Smooth muscle cell (in vitro differentiated cells): Measurements from ENCODE around the gene DMD. TPM values are rescaled to one million over a fixed set of nuclear protein-coding genes. Genes with fewer than 3 reads are reported as not detected.

Experiments used
- DNase-seq: peaks from one replicate; lab custom pipeline; 2025; ENCODE audit not compliant: unreplicated experiment; lab: John Stamatoyannopoulos, UW
- H2AFZ ChIP-seq: fragments of 200-600 bp; sonication (generic); 2 replicates; pipeline ENCODE4 v1.6.0; 2016; ENCODE audit warnings: antibody characterized with exemption, low read depth, mild to moderate bottlenecking
- H3F3A ChIP-seq: fragments of 200-600 bp; sonication (generic); 2 replicates; pipeline ENCODE4 v1.6.0; 2017; ENCODE audit warnings: antibody characterized with exemption, low read depth
- H3K27ac ChIP-seq: fragments of 200-600 bp; sonication (generic); 2 replicates; pipeline ENCODE4 v1.5.1; 2016; ENCODE audit warnings: low read depth, mild to moderate bottlenecking
- H3K27me3 ChIP-seq: fragments of 200-600 bp; sonication (generic); 2 replicates; pipeline ENCODE4 v1.6.1; 2016; ENCODE audit warnings: low read depth, mild to moderate bottlenecking
- H3K36me3 ChIP-seq: fragments of 200-600 bp; sonication (generic); 2 replicates; pipeline ENCODE4 v1.5.1; 2016; ENCODE audit warnings: low read depth
- H3K4me1 ChIP-seq: fragments of 200-600 bp; sonication (generic); 2 replicates; pipeline ENCODE4 v1.5.1; 2016; ENCODE audit warnings: low read depth
- H3K4me2 ChIP-seq: fragments of 200-600 bp; sonication (generic); 2 replicates; pipeline ENCODE4 v1.6.0; 2016; ENCODE audit warnings: mild to moderate bottlenecking
- H3K4me3 ChIP-seq: fragments of 200-600 bp; sonication (generic); 2 replicates; pipeline ENCODE4 v1.5.1; 2016; ENCODE audit warnings: mild to moderate bottlenecking
- H3K79me2 ChIP-seq: fragments of 200-600 bp; sonication (generic); 2 replicates; pipeline ENCODE4 v1.6.0; 2016; ENCODE audit warnings: low read depth, mild to moderate bottlenecking
- H3K9ac ChIP-seq: fragments of 200-600 bp; sonication (generic); 2 replicates; pipeline ENCODE4 v1.6.0; 2016; ENCODE audit warnings: low read depth
- H3K9me3 ChIP-seq: fragments of 200-600 bp; sonication (generic); replicated peaks from 2 replicates; pipeline ENCODE4 v1.5.1; 2016; ENCODE audit warnings: low read depth
- H4K20me1 ChIP-seq: fragments of 200-600 bp; sonication (generic); 2 replicates; pipeline ENCODE4 v1.6.0; 2016; ENCODE audit warnings: low read depth
- CTCF ChIP-seq: fragments of 200-600 bp; sonication (generic); IDR thresholded peaks from 2 replicates; pipeline ENCODE4 v1.5.1; 2017; ENCODE audit warnings: borderline replicate concordance, mild to moderate bottlenecking, antibody characterized with exemption; ENCODE audit not compliant: insufficient read depth, poor library complexity, severe bottlenecking
- WGBS: methylation state at CpG from one replicate; pipeline ENCODE4 v1.1.7; 2016; ENCODE audit warnings: low lambda C conversion rate; 5-methylcytosine and 5-hydroxymethylcytosine counted together
- polyA plus RNA-seq: library from polyadenylated mRNA; unstranded; fragments of >200 nt; fragmentation: Nextera tagmentation; extraction: Ambion mirVana; gene quantifications from 2 replicates; pipeline ENCODE4 v1.2.1, GENCODE V29; 2016
- total RNA-seq: library from RNA; depleted of rRNA; stranded (reverse); fragments of >200 nt; gene quantifications from 2 replicates; pipeline ENCODE4 v1.2.3, GENCODE V29; 2014

Gene DMD
- total and polyA plus RNA-seq, 2 experiments from 2014 or later, result 12.3 to 12.6 TPM

GRCh38 chrX:31132821-31133241 is 2078.5 kb downstream of the DMD start:
- WGBS, result 74% methylated on average over 7 of the region's 7 CpGs
- no peak for TF ChIP-seq CTCF
- H3K27ac ChIP-seq, result no peak overlapping the region
- no peaks in the 10 kb centered on the region for H3K4me1 ChIP-seq
- H3K9me3 ChIP-seq, result peaks cover 3% of the 10 kb centered on the region
- H3K9ac ChIP-seq, result no peak overlapping the region
- no peaks in the 10 kb centered on the region for H3K27me3 ChIP-seq
- H3K4me2 ChIP-seq, result no peak overlapping the region
- H3K79me2 ChIP-seq, result no peaks in the 10 kb centered on the region
- H3F3A ChIP-seq, result no peaks in the 10 kb centered on the region
- no peak overlapping the region for H2AFZ ChIP-seq
- no peak overlapping the region for H3K4me3 ChIP-seq
- no peaks in the 10 kb centered on the region for H4K20me1 ChIP-seq
- H3K36me3 ChIP-seq, result no peaks in the 10 kb centered on the region
- no peak for DNase-seq

DNA sequence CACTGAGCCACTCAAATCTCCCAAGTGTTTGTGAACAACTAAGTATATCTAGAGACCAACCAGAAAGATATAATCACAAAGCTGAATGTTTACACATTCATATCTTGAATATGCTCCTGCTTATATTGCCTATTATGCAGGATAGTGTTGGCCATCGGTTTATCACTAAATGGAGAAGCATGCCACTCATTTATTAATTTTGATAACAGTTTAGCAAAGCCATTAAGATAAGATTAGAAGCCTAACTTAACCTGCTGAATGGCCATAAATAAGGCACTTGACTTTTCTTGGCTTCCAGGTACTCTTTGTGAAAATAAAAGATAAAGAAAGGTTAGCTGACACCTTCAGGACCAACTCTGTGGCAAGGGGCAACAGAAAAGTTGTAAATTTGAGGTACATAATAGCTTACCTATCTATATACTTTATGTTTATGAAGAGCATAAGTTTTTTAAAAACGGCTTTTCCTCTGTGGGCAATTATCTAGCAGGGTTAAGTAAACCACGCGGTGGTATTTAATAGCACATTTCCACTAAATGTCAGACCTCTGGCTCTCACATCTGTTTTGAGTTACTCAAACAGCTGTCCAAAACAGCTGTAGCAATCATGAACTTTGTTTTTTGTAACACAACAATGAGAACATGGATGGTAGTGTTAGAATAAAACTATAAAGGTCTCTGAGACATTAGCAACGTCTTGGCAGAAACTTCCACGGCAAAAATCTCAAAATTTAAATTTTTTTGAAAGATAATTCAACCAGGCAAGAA is 2080.7 kb downstream of the DMD start:
- DNase-seq, result no peak
- WGBS, result 56% methylated on average over 6 of the region's 6 CpGs
- H2AFZ ChIP-seq, result no peak overlapping the region
- no peak overlapping the region for H3K4me3 ChIP-seq
- H3K27ac ChIP-seq, result no peak overlapping the region
- TF ChIP-seq CTCF, result no peak
- no peak overlapping the region for H3K4me2 ChIP-seq
- no peaks in the 10 kb centered on the region for H3K27me3 ChIP-seq
- no peak overlapping the region for H3K9ac ChIP-seq
- no peaks in the 10 kb centered on the region for H3K36me3 ChIP-seq
- no peaks in the 10 kb centered on the region for H3F3A ChIP-seq
- no peaks in the 10 kb centered on the region for H3K9me3 ChIP-seq
- H4K20me1 ChIP-seq, result no peaks in the 10 kb centered on the region
- H3K79me2 ChIP-seq, result no peaks in the 10 kb centered on the region
- no peaks in the 10 kb centered on the region for H3K4me1 ChIP-seq

DNA sequence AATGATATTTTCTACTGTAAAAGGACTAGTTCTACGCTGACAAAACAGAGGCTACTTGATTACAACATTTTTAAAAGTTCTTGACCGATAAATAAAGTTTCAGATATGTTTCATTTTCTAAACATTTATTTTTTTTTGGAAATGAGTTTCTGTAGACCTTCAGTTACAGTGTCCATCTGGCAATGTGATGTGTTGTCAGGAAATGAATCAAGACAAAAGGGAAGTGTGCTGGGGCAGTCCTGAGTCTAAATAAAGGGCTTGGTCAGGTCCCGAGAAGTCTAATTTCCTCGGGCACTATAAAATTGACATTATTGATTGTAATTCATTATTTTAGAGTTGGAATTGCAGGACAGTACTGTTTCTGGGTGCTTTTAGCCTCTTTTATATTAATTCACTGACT is 2082.5 kb downstream of the DMD start:
- H3K9me3 ChIP-seq, result no peaks in the 10 kb centered on the region
- 87% methylated on average over 4 of the region's 4 CpGs for WGBS
- no peaks in the 10 kb centered on the region for H4K20me1 ChIP-seq
- H3K4me1 ChIP-seq, result no peaks in the 10 kb centered on the region
- no peak overlapping the region for H3K4me2 ChIP-seq
- no peak overlapping the region for H3K4me3 ChIP-seq
- DNase-seq, result no peak
- TF ChIP-seq CTCF, result no peak
- H2AFZ ChIP-seq, result no peak overlapping the region
- no peaks in the 10 kb centered on the region for H3K36me3 ChIP-seq
- H3F3A ChIP-seq, result no peaks in the 10 kb centered on the region
- no peaks in the 10 kb centered on the region for H3K27me3 ChIP-seq
- no peak overlapping the region for H3K27ac ChIP-seq
- no peak overlapping the region for H3K9ac ChIP-seq
- no peaks in the 10 kb centered on the region for H3K79me2 ChIP-seq

DNA sequence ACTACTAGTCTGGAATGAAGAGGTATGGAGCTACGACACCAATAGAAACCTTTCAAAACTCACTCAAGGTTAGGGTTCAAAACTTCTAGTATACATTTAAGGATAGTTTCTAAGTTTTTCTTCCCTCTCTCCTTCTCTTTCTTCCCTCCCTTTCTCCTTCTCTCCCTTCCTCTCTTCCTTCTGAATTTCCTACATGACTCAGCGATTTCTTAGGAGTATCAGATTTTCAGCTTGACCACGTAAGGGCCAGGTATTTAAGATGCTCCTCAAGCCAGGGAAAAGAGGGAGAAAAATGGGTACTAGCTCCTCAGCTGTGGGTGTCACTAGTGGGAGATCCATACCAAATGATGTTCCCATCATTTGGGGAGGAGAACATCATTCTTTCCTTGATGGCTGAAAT is 2083.6 kb downstream of the DMD start:
- H3K36me3 ChIP-seq, result no peaks in the 10 kb centered on the region
- H3K79me2 ChIP-seq, result no peaks in the 10 kb centered on the region
- H2AFZ ChIP-seq, result no peak overlapping the region
- H3K27me3 ChIP-seq, result no peaks in the 10 kb centered on the region
- no peak overlapping the region for H3K9ac ChIP-seq
- no peaks in the 10 kb centered on the region for H3K9me3 ChIP-seq
- no peak overlapping the region for H3K4me2 ChIP-seq
- H3K4me1 ChIP-seq, result no peaks in the 10 kb centered on the region
- WGBS, result 66% methylated on average over 3 of the region's 3 CpGs
- H3F3A ChIP-seq, result no peaks in the 10 kb centered on the region
- H3K27ac ChIP-seq, result no peak overlapping the region
- no peak for TF ChIP-seq CTCF
- no peak overlapping the region for H3K4me3 ChIP-seq
- DNase-seq, result no peak
- H4K20me1 ChIP-seq, result no peaks in the 10 kb centered on the region
